Measurements from ENCODE around the gene ZBED1. TPM values are rescaled to one million over a fixed set of nuclear protein-coding genes. Genes with fewer than 3 reads are reported as not detected.
"Not testable (repeated sequence)": the region's sequence is repeated elsewhere in the genome, so short reads cannot be mapped to it uniquely, and the experiment has no call there.

Gene ZBED1
- total and polyA plus RNA-seq, 4 experiments from 2014 or later, result 18.1 to 34.1 (median 29.6) TPM

DNA sequence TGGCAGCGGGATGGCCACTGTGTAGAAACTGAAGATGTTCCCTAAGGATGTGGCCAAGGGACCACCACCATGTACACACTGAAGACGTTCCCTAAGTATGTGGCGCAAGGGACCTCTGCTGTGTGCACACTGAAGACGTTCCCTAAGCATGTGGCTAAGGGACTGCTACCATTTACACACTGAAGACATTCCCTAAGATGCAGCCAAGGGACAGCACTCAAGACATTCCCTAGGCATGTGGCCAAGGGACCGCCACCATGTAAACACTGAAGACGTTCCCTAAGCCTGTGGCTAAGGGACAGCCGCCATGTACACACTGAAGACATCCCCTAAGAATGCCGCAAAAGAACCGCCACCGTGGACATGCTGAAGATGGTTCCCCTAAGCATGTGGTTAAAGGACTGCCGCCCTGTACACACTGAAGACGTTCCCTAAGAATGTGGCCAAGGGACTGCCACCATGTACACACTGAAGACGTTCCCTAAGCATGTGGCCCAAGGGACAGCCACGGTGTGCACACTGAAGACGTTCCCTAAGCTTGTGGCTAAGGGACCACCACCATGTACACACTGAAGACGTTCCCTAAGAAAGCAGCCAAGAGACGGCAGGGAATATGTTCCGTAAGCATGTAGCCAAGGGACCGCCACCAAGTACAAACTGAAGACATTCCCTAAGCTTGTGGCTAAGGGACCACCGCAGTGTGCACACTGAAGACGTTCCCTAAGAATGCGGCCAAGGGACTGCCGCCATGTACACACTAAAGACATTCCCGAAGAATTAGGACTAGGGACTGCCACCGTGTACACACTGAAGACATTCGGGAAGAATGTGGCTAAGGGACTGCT, 43.3 kb downstream of the ZBED1 start:
- Histone ChIP-seq H3K27ac (ENCODE audit: low read depth, low read length) (no peak overlapping the region), H3K36me3 (ENCODE audit: insufficient read depth, low read length) (no peaks in the 10 kb centered on the region), H3K9me3 (ENCODE audit: control insufficient read depth in 1 of 2, low read length in 2 of 2) (peaks cover 0 to 3% of the 10 kb centered on the region in 2 donors), H3K4me3 (ENCODE audit: low read length in 2 of 2) (no peak overlapping the region), H3K4me1 (ENCODE audit: insufficient read depth, low read length) (no peaks in the 10 kb centered on the region), H3K27me3 (ENCODE audit: insufficient read depth, low read length) (no peaks in the 10 kb centered on the region)
- no peak overlapping the region for H3K27ac Mint-ChIP-seq
- H3K4me1 Mint-ChIP-seq, result peaks cover 0 to 9% (median 2%) of the 10 kb centered on the region in 4 donors
- H3K36me3 Mint-ChIP-seq, result peaks cover 10 to 27% of the 10 kb centered on the region in 2 donors
- intact Hi-C loops (cut with micrococcal nuclease), result no loop called here
- no peak overlapping the region for H3K4me3 Mint-ChIP-seq
- CTCF ChIA-PET (ENCODE audit: partially characterized antibody), result no interaction called here
- no peaks in the 10 kb centered on the region for H3K27me3 Mint-ChIP-seq
- POLR2A ChIA-PET (ENCODE audit: partially characterized antibody), result no interaction called here
- peaks cover 0 to 5% (median 4%) of the 10 kb centered on the region in 8 donors for H3K9me3 Mint-ChIP-seq
- DNase-seq, result no peak

- H3K4me3 ChIP-seq (ENCODE audit: low read length in 2 of 2); H3K27ac Mint-ChIP-seq; H3K4me1 ChIP-seq (ENCODE audit: insufficient read depth, low read length); POLR2A ChIA-PET (ENCODE audit: partially characterized antibody); H3K27me3 Mint-ChIP-seq; H3K4me3 Mint-ChIP-seq; CTCF ChIA-PET (ENCODE audit: partially characterized antibody); H3K9me3 ChIP-seq (ENCODE audit: control insufficient read depth in 1 of 2, low read length in 2 of 2); H3K9me3 Mint-ChIP-seq; H3K27ac ChIP-seq (ENCODE audit: low read depth, low read length); intact Hi-C loops (cut with micrococcal nuclease); H3K36me3 ChIP-seq (ENCODE audit: insufficient read depth, low read length); DNase-seq; H3K27me3 ChIP-seq (ENCODE audit: insufficient read depth, low read length): not testable (repeated sequence)
- Mint-ChIP-seq H3K36me3 (peaks cover 17 to 38% of the 10 kb centered on the region in 2 donors), H3K4me1 (peaks cover 0 to 13% (median 4%) of the 10 kb centered on the region in 4 donors)
These were observed 44.7 kb downstream of the ZBED1 start for GRCh38 chrX:2456091-2456490.

DNA sequence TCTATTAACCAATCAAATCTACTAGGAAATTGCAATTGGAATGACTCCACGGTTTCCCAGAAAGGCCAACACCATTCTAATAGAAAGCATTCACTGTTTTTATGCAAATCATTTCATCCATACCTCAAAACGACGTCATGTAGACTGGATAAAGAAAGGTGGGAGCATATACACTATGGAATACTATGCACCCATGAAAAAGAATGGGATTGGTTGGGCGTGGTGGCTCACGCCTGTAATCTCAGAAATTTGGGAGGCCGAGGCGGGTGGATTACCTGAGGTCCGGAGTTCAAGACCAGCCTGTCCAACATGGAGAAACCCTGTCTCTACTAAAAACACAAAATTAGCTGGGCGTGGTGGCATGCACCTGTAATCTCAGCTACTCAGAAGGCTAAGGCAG, 46.2 kb downstream of the ZBED1 start:
- H3K4me3 Mint-ChIP-seq; CTCF ChIA-PET (ENCODE audit: partially characterized antibody); DNase-seq; H3K27me3 ChIP-seq (ENCODE audit: insufficient read depth, low read length); POLR2A ChIA-PET (ENCODE audit: partially characterized antibody); H3K27ac ChIP-seq (ENCODE audit: low read depth, low read length); H3K27ac Mint-ChIP-seq; intact Hi-C loops (cut with micrococcal nuclease); H3K4me3 ChIP-seq (ENCODE audit: low read length in 2 of 2); H3K9me3 ChIP-seq (ENCODE audit: control insufficient read depth in 1 of 2, low read length in 2 of 2); H3K36me3 ChIP-seq (ENCODE audit: insufficient read depth, low read length); H3K27me3 Mint-ChIP-seq; H3K4me1 ChIP-seq (ENCODE audit: insufficient read depth, low read length); H3K9me3 Mint-ChIP-seq: not testable (repeated sequence)
- peaks cover 0 to 13% (median 4%) of the 10 kb centered on the region in 4 donors for H3K4me1 Mint-ChIP-seq
- H3K36me3 Mint-ChIP-seq, result peaks cover 17 to 38% of the 10 kb centered on the region in 2 donors

DNA sequence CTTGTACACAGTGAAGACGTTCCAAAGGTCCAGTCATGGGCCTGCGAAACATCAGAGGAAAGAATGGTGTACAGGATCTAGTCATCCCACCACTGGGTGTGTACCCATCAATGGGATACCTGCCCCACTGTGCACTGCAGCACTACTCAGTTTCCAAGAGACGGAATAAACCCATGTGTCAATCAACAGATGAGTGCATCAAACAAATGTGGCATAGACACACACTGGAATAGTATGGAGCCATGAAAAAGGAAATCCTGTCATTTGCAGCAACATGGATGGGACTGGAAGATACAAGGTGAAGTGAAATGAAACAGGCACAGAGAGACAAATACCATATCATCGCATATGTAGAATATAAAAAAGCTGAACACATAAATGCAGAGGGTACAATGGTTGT, 48.0 kb downstream of the ZBED1 start:
- H3K4me1 Mint-ChIP-seq, result peaks cover 0 to 13% (median 3%) of the 10 kb centered on the region in 4 donors
- peaks cover 0 to 4% (median 0%) of the 10 kb centered on the region in 8 donors for H3K9me3 Mint-ChIP-seq
- H3K27ac Mint-ChIP-seq, result no peak overlapping the region
- Histone ChIP-seq H3K27ac (ENCODE audit: low read depth, low read length) (no peak overlapping the region), H3K4me3 (ENCODE audit: low read length in 2 of 2) (no peak overlapping the region), H3K4me1 (ENCODE audit: insufficient read depth, low read length) (no peaks in the 10 kb centered on the region), H3K36me3 (ENCODE audit: insufficient read depth, low read length) (no peaks in the 10 kb centered on the region), H3K9me3 (ENCODE audit: control insufficient read depth in 1 of 2, low read length in 2 of 2) (no peaks in the 10 kb centered on the region), H3K27me3 (ENCODE audit: insufficient read depth, low read length) (no peaks in the 10 kb centered on the region)
- CTCF ChIA-PET (ENCODE audit: partially characterized antibody), result no interaction called here
- POLR2A ChIA-PET (ENCODE audit: partially characterized antibody), result no interaction called here
- intact Hi-C loops (cut with micrococcal nuclease), result no loop called here
- DNase-seq, result no peak
- peaks cover 14 to 39% of the 10 kb centered on the region in 2 donors for H3K36me3 Mint-ChIP-seq
- H3K4me3 Mint-ChIP-seq, result no peak overlapping the region
- H3K27me3 Mint-ChIP-seq, result no peaks in the 10 kb centered on the region

DNA sequence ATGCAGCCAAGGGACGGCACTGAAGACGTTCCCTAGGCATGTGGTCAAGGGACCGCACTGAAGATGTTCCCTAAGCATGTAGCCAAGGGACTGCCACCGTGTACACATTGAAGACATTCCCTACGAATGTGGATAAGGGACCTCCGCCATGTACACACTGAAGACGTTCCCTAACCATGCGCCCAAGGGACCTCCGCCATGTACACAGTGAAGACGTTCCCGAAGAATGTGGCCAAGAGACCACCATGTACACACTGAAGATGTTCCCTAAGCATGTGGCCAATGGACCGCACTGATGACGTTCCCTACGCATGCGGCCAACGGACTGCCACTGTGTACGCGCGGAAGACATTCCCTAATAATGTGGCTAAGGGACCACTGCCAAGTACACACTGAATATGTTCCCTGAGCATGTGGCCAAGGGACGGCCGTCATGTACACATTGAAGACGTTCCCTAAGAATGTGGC, 48.4 kb downstream of the ZBED1 start:
- H3K9me3 ChIP-seq (ENCODE audit: control insufficient read depth in 1 of 2, low read length in 2 of 2), result no peaks in the 10 kb centered on the region
- no peaks in the 10 kb centered on the region for H3K27me3 Mint-ChIP-seq
- H3K36me3 ChIP-seq (ENCODE audit: insufficient read depth, low read length), result peaks cover 1% of the 10 kb centered on the region
- POLR2A ChIA-PET (ENCODE audit: partially characterized antibody), result no interaction called here
- no peak overlapping the region for H3K4me3 ChIP-seq (ENCODE audit: low read length in 2 of 2)
- CTCF ChIA-PET (ENCODE audit: partially characterized antibody), result no interaction called here
- H3K27ac ChIP-seq (ENCODE audit: low read depth, low read length), result no peak overlapping the region
- intact Hi-C loops (cut with micrococcal nuclease), result no loop called here
- H3K4me1 Mint-ChIP-seq, result peaks cover 0 to 13% (median 3%) of the 10 kb centered on the region in 4 donors
- H3K4me3 Mint-ChIP-seq, result no peak overlapping the region
- DNase-seq, result no peak
- no peaks in the 10 kb centered on the region for H3K4me1 ChIP-seq (ENCODE audit: insufficient read depth, low read length)
- H3K27me3 ChIP-seq (ENCODE audit: insufficient read depth, low read length), result no peaks in the 10 kb centered on the region
- peaks cover 14 to 39% of the 10 kb centered on the region in 2 donors for H3K36me3 Mint-ChIP-seq
- H3K27ac Mint-ChIP-seq, result no peak overlapping the region
- peaks cover 0 to 4% (median 0%) of the 10 kb centered on the region in 8 donors for H3K9me3 Mint-ChIP-seq

GRCh38 chrX:2451501-2452316, 49.1 kb downstream of the ZBED1 start:
- Histone ChIP-seq H3K36me3 (ENCODE audit: insufficient read depth, low read length) (peaks cover 3% of the 10 kb centered on the region), H3K27ac (ENCODE audit: low read depth, low read length) (no peak overlapping the region), H3K4me3 (ENCODE audit: low read length in 2 of 2) (no peak overlapping the region), H3K4me1 (ENCODE audit: insufficient read depth, low read length) (no peaks in the 10 kb centered on the region), H3K9me3 (ENCODE audit: control insufficient read depth in 1 of 2, low read length in 2 of 2) (no peaks in the 10 kb centered on the region), H3K27me3 (ENCODE audit: insufficient read depth, low read length) (no peaks in the 10 kb centered on the region)
- POLR2A ChIA-PET (ENCODE audit: partially characterized antibody), result no interaction called here
- Mint-ChIP-seq H3K36me3 (peaks cover 15 to 42% of the 10 kb centered on the region in 2 donors), H3K4me1 (peaks cover 0 to 13% (median 2%) of the 10 kb centered on the region in 4 donors), H3K27ac (peak overlapping the region in 2 of 7 donors; percentile 27 to 36), H3K4me3 (no peak overlapping the region), H3K9me3 (peaks cover 0 to 4% (median 0%) of the 10 kb centered on the region in 8 donors), H3K27me3 (no peaks in the 10 kb centered on the region)
- intact Hi-C loops (cut with micrococcal nuclease), result no loop called here
- DNase-seq, result no peak
- CTCF ChIA-PET (ENCODE audit: partially characterized antibody), result no interaction called here

DNA sequence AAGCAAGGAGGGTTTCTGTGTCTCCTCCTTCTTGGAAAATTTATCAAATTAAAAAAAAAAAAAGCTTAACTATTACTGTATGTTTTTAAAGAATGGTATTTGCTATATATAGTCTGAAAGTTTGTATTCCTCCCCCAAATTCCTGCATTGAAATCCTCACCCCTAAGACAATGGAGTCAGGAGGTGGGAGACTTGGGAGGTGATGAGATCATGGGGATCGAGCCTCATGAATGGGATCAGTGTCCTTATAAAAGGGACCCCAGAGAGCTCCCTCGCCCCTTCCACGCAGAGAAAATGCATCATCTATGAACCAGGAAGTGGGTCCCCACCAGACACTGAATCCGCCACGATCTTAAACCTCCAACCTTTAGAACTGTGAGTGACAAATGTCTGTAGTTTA, 50.1 kb downstream of the ZBED1 start:
- POLR2A ChIA-PET (ENCODE audit: partially characterized antibody), result no interaction called here
- no peak for DNase-seq
- Mint-ChIP-seq H3K27me3 (no peaks in the 10 kb centered on the region), H3K4me1 (peaks cover 0 to 13% (median 0%) of the 10 kb centered on the region in 4 donors), H3K27ac (no peak overlapping the region), H3K36me3 (peaks cover 18 to 44% of the 10 kb centered on the region in 2 donors), H3K9me3 (peaks cover 0 to 4% (median 0%) of the 10 kb centered on the region in 8 donors), H3K4me3 (no peak overlapping the region)
- Histone ChIP-seq H3K27ac (ENCODE audit: low read depth, low read length) (no peak overlapping the region), H3K27me3 (ENCODE audit: insufficient read depth, low read length) (no peaks in the 10 kb centered on the region), H3K36me3 (ENCODE audit: insufficient read depth, low read length) (peaks cover 3% of the 10 kb centered on the region), H3K4me3 (ENCODE audit: low read length in 2 of 2) (no peak overlapping the region), H3K9me3 (ENCODE audit: control insufficient read depth in 1 of 2, low read length in 2 of 2) (no peaks in the 10 kb centered on the region), H3K4me1 (ENCODE audit: insufficient read depth, low read length) (no peaks in the 10 kb centered on the region)
- CTCF ChIA-PET (ENCODE audit: partially characterized antibody), result no interaction called here
- intact Hi-C loops (cut with micrococcal nuclease), result no loop called here
